A549 treated with AZD9567 at 1 μM for 4 hours (cell line): ENCODE measurements around the gene PKD2L2. TPM values are rescaled to one million over a fixed set of nuclear protein-coding genes. Genes with fewer than 3 reads are reported as not detected.

Source experiments
- total RNA-seq: library from RNA; stranded (reverse); fragments of 200-300 nt; extraction: Qiagen RNA extraction; gene quantifications from 5 replicates; pipeline ENCODE4 v1.2.3, GENCODE V29; 2022; ENCODE audit not compliant: insufficient read depth

The PKD2L2 gene
- total RNA-seq, result not detected in 5 replicates

GRCh38 chr5:137888863-137889759, at the start of gene PKD2L2:
Gene PKD2L2 (plus strand): TSS chr5:137889457. CDS start chr5:137889492, 35 bp downstream.

GRCh38 chr5:137867664-137868063, 21.6 kb upstream of the PKD2L2 start, which contains the start of gene MYOT:
Gene MYOT (plus strand): TSS chr5:137867860. CDS start chr5:137870652, 2,792 bp downstream.

Other genes with a start within 250 kb of the PKD2L2 start
- 0.14 to 0.62 TPM (median 0.24 TPM) in 5 replicates for gene KLHL3, start 153.4 kb upstream of the PKD2L2 start, total RNA-seq
- gene HNRNPA0, start 135.1 kb upstream of the PKD2L2 start, total RNA-seq, result 42.9 to 54.0 TPM (median 51.9 TPM) in 5 replicates
- not detected in 5 replicates for gene MYOT, start 21.6 kb upstream of the PKD2L2 start, total RNA-seq
- gene FAM13B, start 143.6 kb downstream of the PKD2L2 start, total RNA-seq, result 12.6 to 16.8 TPM (median 12.9 TPM) in 5 replicates
- gene WNT8A, start 194.6 kb downstream of the PKD2L2 start, total RNA-seq, result not detected in 5 replicates
- gene NME5, start 250.0 kb downstream of the PKD2L2 start, total RNA-seq, result not detected in 5 replicates